OCI-M1 (cell line): ENCODE measurements around the gene ANKRD39.

ENCODE experiments used
- DNase-seq: peaks from one replicate; lab custom pipeline; 2025; lab: John Stamatoyannopoulos, UW

Gene ANKRD39

GRCh38 chr2:96887493-96888012 lies 29.7 kb upstream of the ANKRD39 start:
- DNase-seq, result no peak

GRCh38 chr2:96885432-96886347 lies 27.9 kb upstream of the ANKRD39 start:
- DNase-seq, result no peak

- no peak for DNase-seq
Observed at GRCh38 chr2:96884299-96885094, 26.7 kb upstream of the ANKRD39 start.

GRCh38 chr2:96883306-96883705 lies 25.5 kb upstream of the ANKRD39 start:
- no peak for DNase-seq

GRCh38 chr2:96882906-96883305 lies 25.1 kb upstream of the ANKRD39 start:
- DNase-seq, result no peak

- DNase-seq, result no peak
Observed at GRCh38 chr2:96882230-96882629, 24.4 kb upstream of the ANKRD39 start.

GRCh38 chr2:96881349-96882195 lies 23.8 kb upstream of the ANKRD39 start:
- DNase-seq, result peak; percentile 29

GRCh38 chr2:96880891-96881273 lies 23.1 kb upstream of the ANKRD39 start:
- no peak for DNase-seq

- no peak for DNase-seq
Observed at GRCh38 chr2:96879545-96880040, 21.8 kb upstream of the ANKRD39 start.

- DNase-seq, result no peak
Observed at GRCh38 chr2:96878796-96879544, 21.2 kb upstream of the ANKRD39 start.

- DNase-seq, result no peak
Observed at GRCh38 chr2:96878171-96878570, 20.4 kb upstream of the ANKRD39 start.

GRCh38 chr2:96877631-96878092 lies 19.8 kb upstream of the ANKRD39 start:
- no peak for DNase-seq

- no peak for DNase-seq
Observed at GRCh38 chr2:96877042-96877451, 19.2 kb upstream of the ANKRD39 start.

- peak; percentile 68 for DNase-seq
Observed at GRCh38 chr2:96876269-96877041, 18.6 kb upstream of the ANKRD39 start.

GRCh38 chr2:96875498-96876268 lies 17.9 kb upstream of the ANKRD39 start:
- peak; percentile 17 for DNase-seq

GRCh38 chr2:96874198-96874831 lies 16.5 kb upstream of the ANKRD39 start:
- DNase-seq, result no peak

- DNase-seq, result peak; percentile 20
Observed at GRCh38 chr2:96873651-96874096, 15.9 kb upstream of the ANKRD39 start.

- DNase-seq, result no peak
Observed at GRCh38 chr2:96872591-96873349, 15.0 kb upstream of the ANKRD39 start.
